HEK293 (cell line): Measurements from ENCODE around the gene ARHGAP23.

Experiments used
- CTCF ChIA-PET: fragments of 350-600 bp; formaldehyde crosslinking; extraction: SDS; loops from one replicate; lab custom pipeline; 2021; ENCODE audit warnings: antibody characterized with exemption; lab: Yijun Ruan, JAX
- POLR2A ChIA-PET: fragments of 300-600 bp; formaldehyde crosslinking; extraction: SDS; loops from one replicate; lab custom pipeline; 2020; ENCODE audit warnings: antibody characterized with exemption, inconsistent platforms; lab: Yijun Ruan, JAX
- H3K27ac ChIP-seq: fragments of 200-500 bp; sonication (Bioruptor generic); 2 replicates; pipeline ENCODE4 v1.5.1; 2014; ENCODE audit warnings: low read depth, low read length, control low read depth, inconsistent platforms; ENCODE audit errors: extremely low read depth
- H3K36me3 ChIP-seq, 2 experiments: fragments of 200-500 bp in 1 of 2; sonication (Bioruptor generic) in 1 of 2; 1 replicate in 1 of 2; 2 replicates in 1 of 2; pipeline ENCODE4 v1.5.1; 2014 to 2017; ENCODE audit warnings: inconsistent platforms in 2 of 2, low read length in 2 of 2; ENCODE audit not compliant: control insufficient read depth in 2 of 2, insufficient read depth in 1 of 2
- H3K4me1 ChIP-seq: fragments of 200-500 bp; sonication (Bioruptor generic); 2 replicates; pipeline ENCODE4 v1.5.1; 2014; ENCODE audit warnings: mild to moderate bottlenecking, low read length, inconsistent platforms; ENCODE audit not compliant: control insufficient read depth, insufficient read depth
- H3K4me3 ChIP-seq: 2 replicates; pipeline ENCODE4 v1.5.1; 2011; ENCODE audit warnings: low read depth, mild to moderate bottlenecking, control low read depth, low read length, moderate library complexity
- H3K9me3 ChIP-seq: fragments of 200-500 bp; sonication (Bioruptor generic); 2 replicates; pipeline ENCODE4 v1.5.1; 2014; ENCODE audit warnings: low read depth, low read length, inconsistent platforms; ENCODE audit not compliant: control insufficient read depth, insufficient read depth
- BCL11A ChIP-seq: fragments of 450-650 bp; formaldehyde crosslinking; IDR thresholded peaks from 2 replicates; pipeline ENCODE4 v1.5.1; 2016; ENCODE audit warnings: low read depth, missing biosample characterization, missing genetic modification characterization
- GLIS1 ChIP-seq: fragments of 450-650 bp; formaldehyde crosslinking; IDR thresholded peaks from 2 replicates; pipeline ENCODE4 v1.5.1; 2016; ENCODE audit warnings: missing biosample characterization, missing genetic modification characterization
- HOXC10 ChIP-seq: sonication (generic); formaldehyde crosslinking; IDR thresholded peaks from 2 replicates; pipeline ENCODE4 v1.8.1; 2023; ENCODE audit warnings: mild to moderate bottlenecking, missing genetic modification reagents
- IKZF3 ChIP-seq: fragments of 450-650 bp; IDR thresholded peaks from 2 replicates; pipeline ENCODE4 v1.5.0; 2018; ENCODE audit warnings: missing biosample characterization, mild to moderate bottlenecking, missing genetic modification characterization, moderate library complexity
- MYNN ChIP-seq: fragments of 450-650 bp; formaldehyde crosslinking; IDR thresholded peaks from 2 replicates; pipeline ENCODE4 v1.5.1; 2016; ENCODE audit warnings: missing biosample characterization, missing genetic modification characterization, borderline replicate concordance
- OVOL3 ChIP-seq: fragments of 450-650 bp; formaldehyde crosslinking; IDR thresholded peaks from 2 replicates; pipeline ENCODE4 v1.5.1; 2016; ENCODE audit warnings: missing biosample characterization, missing genetic modification characterization
- PATZ1 ChIP-seq: fragments of 450-650 bp; formaldehyde crosslinking; IDR thresholded peaks from 2 replicates; pipeline ENCODE4 v1.5.1; 2016; ENCODE audit warnings: missing biosample characterization, missing genetic modification characterization
- PRDM1 ChIP-seq: fragments of 450-650 bp; formaldehyde crosslinking; IDR thresholded peaks from 2 replicates; pipeline ENCODE4; 2016; ENCODE audit warnings: missing biosample characterization, missing genetic modification characterization
- ZBTB11 ChIP-seq: fragments of 450-650 bp; formaldehyde crosslinking; conservative IDR thresholded peaks from 2 replicates; pipeline ENCODE4 v1.5.1; 2016; ENCODE audit warnings: low read depth, missing biosample characterization, missing genetic modification characterization
- ZIC2 ChIP-seq: fragments of 450-650 bp; formaldehyde crosslinking; IDR thresholded peaks from 2 replicates; pipeline ENCODE4 v1.5.1; 2016; ENCODE audit warnings: missing biosample characterization, missing genetic modification characterization
- ZNF140 ChIP-seq: fragments of 450-650 bp; formaldehyde crosslinking; IDR thresholded peaks from 2 replicates; pipeline ENCODE4 v1.5.1; 2016; ENCODE audit warnings: missing biosample characterization, missing genetic modification characterization
- ZNF37A ChIP-seq: fragments of 450-650 bp; IDR thresholded peaks from 2 replicates; pipeline ENCODE4 v1.5.1; 2018; ENCODE audit warnings: missing biosample characterization, missing genetic modification characterization
- ZNF416 ChIP-seq: fragments of 450-650 bp; formaldehyde crosslinking; IDR thresholded peaks from 2 replicates; pipeline ENCODE4 v1.5.1; 2016; ENCODE audit warnings: missing biosample characterization, missing genetic modification characterization
- ZNF423 ChIP-seq: fragments of 450-650 bp; formaldehyde crosslinking; IDR thresholded peaks from 2 replicates; pipeline ENCODE4 v1.5.1; 2016; ENCODE audit warnings: missing biosample characterization, missing genetic modification characterization
- ZNF473 ChIP-seq: fragments of 450-650 bp; formaldehyde crosslinking; IDR thresholded peaks from 2 replicates; pipeline ENCODE4 v1.5.1; 2017; ENCODE audit warnings: missing biosample characterization, missing genetic modification characterization
- ZNF549 ChIP-seq: fragments of 450-650 bp; IDR thresholded peaks from 2 replicates; pipeline ENCODE4 v1.5.1; 2018; ENCODE audit warnings: missing biosample characterization, missing genetic modification characterization, mild to moderate bottlenecking, inconsistent platforms, moderate library complexity
- ZNF624 ChIP-seq: fragments of 450-650 bp; formaldehyde crosslinking; IDR thresholded peaks from 2 replicates; pipeline ENCODE4 v1.5.1; 2017; ENCODE audit warnings: missing biosample characterization, missing genetic modification characterization
- ZNF626 ChIP-seq: fragments of 450-650 bp; sonication (Bioruptor Pico); formaldehyde crosslinking; IDR thresholded peaks from 2 replicates; pipeline ENCODE4 v1.5.1; 2018; ENCODE audit warnings: missing biosample characterization, missing genetic modification characterization, inconsistent platforms
- ZNF701 ChIP-seq: fragments of 450-650 bp; formaldehyde crosslinking; IDR thresholded peaks from 2 replicates; pipeline ENCODE4 v1.5.1; 2016; ENCODE audit warnings: missing biosample characterization, missing genetic modification characterization
- ZNF785 ChIP-seq: fragments of 450-650 bp; formaldehyde crosslinking; IDR thresholded peaks from 2 replicates; pipeline ENCODE4 v1.5.1; 2016; ENCODE audit warnings: missing biosample characterization, missing genetic modification characterization
- ZNF843 ChIP-seq: fragments of 450-650 bp; formaldehyde crosslinking; IDR thresholded peaks from 2 replicates; pipeline ENCODE4 v1.5.1; 2016; ENCODE audit warnings: missing biosample characterization, missing genetic modification characterization
- TF ChIP-seq, protein P1 (sequence below): fragments of 450-650 bp; formaldehyde crosslinking; IDR thresholded peaks from 2 replicates; pipeline ENCODE4 v1.5.1; 2016; ENCODE audit warnings: missing biosample characterization, missing genetic modification characterization
- TF ChIP-seq, protein P2 (sequence below): fragments of 450-650 bp; formaldehyde crosslinking; IDR thresholded peaks from 2 replicates; pipeline ENCODE4 v1.5.1; 2016; ENCODE audit warnings: missing biosample characterization, missing genetic modification characterization

The ARHGAP23 gene

DNA sequence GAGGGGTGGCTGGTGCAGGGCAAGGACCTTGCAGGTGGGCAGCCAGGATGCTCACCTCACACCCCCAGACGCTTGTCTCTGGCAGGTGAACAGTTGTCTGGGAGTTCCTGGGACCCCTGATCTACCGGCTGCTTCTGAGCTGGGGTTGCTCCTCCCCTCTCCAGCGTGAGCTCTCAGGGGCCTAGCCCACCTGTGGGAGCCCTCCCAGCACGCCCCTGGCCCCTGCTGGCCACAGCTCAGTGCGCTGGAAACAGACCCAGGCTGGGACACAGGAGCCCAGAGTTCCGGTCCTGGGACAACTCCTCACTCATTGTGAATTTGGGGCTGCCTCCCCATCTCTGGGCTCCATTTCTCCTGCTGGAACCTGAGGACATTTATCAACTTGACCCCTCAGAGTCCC, 30.3 kb downstream of the ARHGAP23 start (continued):
- no peak for TF ChIP-seq ZBTB11 (tag by site-specific recombination)
- no peak for TF ChIP-seq IKZF3 (tag by site-specific recombination)
- TF ChIP-seq, protein P1, sequence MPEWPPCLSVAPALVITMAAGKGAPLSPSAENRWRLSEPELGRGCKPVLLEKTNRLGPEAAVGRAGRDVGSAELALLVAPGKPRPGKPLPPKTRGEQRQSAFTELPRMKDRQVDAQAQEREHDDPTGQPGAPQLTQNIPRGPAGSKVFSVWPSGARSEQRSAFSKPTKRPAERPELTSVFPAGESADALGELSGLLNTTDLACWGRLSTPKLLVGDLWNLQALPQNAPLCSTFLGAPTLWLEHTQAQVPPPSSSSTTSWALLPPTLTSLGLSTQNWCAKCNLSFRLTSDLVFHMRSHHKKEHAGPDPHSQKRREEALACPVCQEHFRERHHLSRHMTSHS (tag by site-specific recombination) = no peak
- no peak for TF ChIP-seq ZNF843 (tag by site-specific recombination)
- TF ChIP-seq BCL11A (tag by site-specific recombination) = no peak
- TF ChIP-seq ZNF473 (tag by site-specific recombination) = no peak
- TF ChIP-seq ZNF549 (tag by site-specific recombination) = no peak
- TF ChIP-seq OVOL3 = no peak
- TF ChIP-seq ZNF701 (tag by site-specific recombination) = no peak
- no peak for TF ChIP-seq ZNF624 (tag by site-specific recombination)
- no peak for TF ChIP-seq MYNN (tag by site-specific recombination)
- TF ChIP-seq ZNF140 (tag by site-specific recombination) = no peak
- TF ChIP-seq, protein P2, sequence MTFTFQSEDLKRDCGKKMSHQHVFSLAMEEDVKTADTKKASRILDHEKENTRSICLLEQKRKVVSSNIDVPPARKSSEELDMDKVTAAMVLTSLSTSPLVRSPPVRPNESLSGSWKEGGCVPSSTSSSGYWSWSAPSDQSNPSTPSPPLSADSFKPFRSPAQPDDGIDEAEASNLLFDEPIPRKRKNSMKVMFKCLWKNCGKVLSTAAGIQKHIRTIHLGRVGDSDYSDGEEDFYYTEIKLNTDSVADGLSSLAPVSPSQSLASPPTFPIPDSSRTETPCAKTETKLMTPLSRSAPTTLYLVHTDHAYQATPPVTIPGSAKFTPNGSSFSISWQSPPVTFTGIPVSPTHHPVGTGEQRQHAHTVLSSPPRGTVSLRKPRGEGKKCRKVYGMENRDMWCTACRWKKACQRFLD (tag by site-specific recombination) = no peak
- TF ChIP-seq ZNF626 (tag by site-specific recombination) = no peak
- TF ChIP-seq ZNF37A (tag by site-specific recombination) = no peak

- no peaks in the 10 kb centered on the region for H3K36me3 ChIP-seq
- TF ChIP-seq ZNF785 (tag by site-specific recombination) (no peak), ZNF416 (tag by site-specific recombination) (no peak)
- TF ChIP-seq, all 188 proteins: peak for 0
- Histone ChIP-seq H3K4me1 (peaks cover 6% of the 10 kb centered on the region), H3K4me3 (no peak overlapping the region), H3K9me3 (no peaks in the 10 kb centered on the region), H3K27ac (no peak overlapping the region)
- POLR2A ChIA-PET = interaction anchor here (1.1 kb wide), 1 partner anchor 9 kb away, joined by 8 read pairs; no protein-coding TSS in a partner anchor
- CTCF ChIA-PET = interaction anchor here (1.8 kb wide), 1 partner anchor 16 kb away, joined by 9 read pairs; no protein-coding TSS in a partner anchor
Observed at GRCh38 chr17:38459567-38459966, 31.3 kb downstream of the ARHGAP23 start.

DNA sequence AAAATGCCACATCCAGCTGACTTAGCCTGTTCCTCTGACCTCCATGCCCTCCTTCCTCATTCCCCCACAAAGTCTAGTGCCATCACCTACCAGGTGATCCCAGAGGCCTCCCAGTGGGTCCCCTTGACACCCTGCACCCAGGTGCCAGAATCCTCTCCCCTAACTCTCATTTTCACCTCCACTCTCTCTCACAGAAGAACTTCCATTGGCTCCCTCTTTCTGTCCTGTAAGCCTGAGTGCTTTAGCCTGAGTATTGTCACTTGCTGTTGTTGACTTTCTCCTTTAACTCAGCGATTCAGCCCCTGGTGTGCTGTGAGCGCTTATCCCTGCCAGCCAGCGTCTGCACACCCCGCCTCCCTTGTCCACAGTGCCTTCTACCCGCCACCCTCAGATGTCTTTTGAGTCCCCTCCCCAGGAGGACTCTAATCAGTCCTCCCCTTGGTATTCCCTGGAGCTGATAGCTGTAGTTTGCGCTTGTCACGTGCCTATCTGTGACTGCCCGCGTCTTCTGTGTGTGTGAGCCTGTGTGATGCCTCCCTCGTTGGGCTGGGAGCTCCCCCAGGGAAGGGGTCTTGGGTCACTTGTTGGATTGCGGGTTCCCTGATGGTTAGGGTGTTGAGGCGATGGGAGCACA, 31.9 kb downstream of the ARHGAP23 start:
- H3K4me3 ChIP-seq = no peak overlapping the region
- H3K27ac ChIP-seq = no peak overlapping the region
- H3K9me3 ChIP-seq = no peaks in the 10 kb centered on the region
- POLR2A ChIA-PET = interaction anchor here (1.1 kb wide), 1 partner anchor 10 kb away, joined by 8 read pairs; no protein-coding TSS in a partner anchor
- peaks cover 6% of the 10 kb centered on the region for H3K4me1 ChIP-seq
- CTCF ChIA-PET = interaction anchor here (0.6 to 1.8 kb wide), 3 partner anchors 16 to 92 kb away, joined by 3 to 9 read pairs (median 3); no protein-coding TSS in a partner anchor
- no peaks in the 10 kb centered on the region for H3K36me3 ChIP-seq
- no peak for TF ChIP-seq HOXC10 (CRISPR knock-in tag)
- TF ChIP-seq PRDM1 (tag by site-specific recombination) = peak; percentile 95
- peak; percentile 91 for TF ChIP-seq ZIC2
- TF ChIP-seq ZNF423 (tag by site-specific recombination) = peak; percentile 27; the same call in 1 of the 2 replicates
- 0 out of 2 replicates have a peak, but pooled peaks have one; percentile 16 for TF ChIP-seq PATZ1
- 0 out of 2 replicates have a peak, but pooled peaks have one; percentile 41 for TF ChIP-seq GLIS1
